Activated CD8-positive, alpha-beta memory T cell treated with anti-CD3 and anti-CD28 coated beads, Interleukin-2, amount 50 U/mL, for 1 hour (primary cell): ENCODE data around the gene TMEM200B.
"Not testable (repeated sequence)": the region's sequence is repeated elsewhere in the genome, so short reads cannot be mapped to it uniquely, and the experiment has no call there.

Experiments
- DNase-seq: peaks from one replicate; pipeline ENCODE4 v3.0.0-alpha.2; 2020; ENCODE audit errors: extremely low read depth

Gene TMEM200B

DNA sequence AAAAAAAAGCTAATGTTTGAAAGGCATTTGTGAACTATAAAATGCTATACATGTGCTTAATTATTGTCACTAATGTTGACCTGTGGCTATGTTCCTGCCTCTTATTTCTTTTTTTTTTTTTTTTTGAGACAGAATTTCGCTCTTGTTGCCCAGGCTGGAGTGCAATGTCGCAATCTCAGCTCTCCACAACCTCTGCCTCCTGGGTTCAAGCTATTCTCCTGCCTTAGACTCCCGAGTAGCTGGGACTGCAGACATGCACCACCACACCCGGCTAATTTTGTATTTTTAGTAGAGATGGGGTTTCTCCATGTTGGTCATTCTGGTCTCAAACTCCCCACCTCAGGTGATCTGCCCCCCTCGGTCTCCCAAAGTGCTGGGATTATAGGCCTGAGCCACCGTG is 15.7 kb downstream of the TMEM200B start:
- DNase-seq = not testable (repeated sequence)

DNA sequence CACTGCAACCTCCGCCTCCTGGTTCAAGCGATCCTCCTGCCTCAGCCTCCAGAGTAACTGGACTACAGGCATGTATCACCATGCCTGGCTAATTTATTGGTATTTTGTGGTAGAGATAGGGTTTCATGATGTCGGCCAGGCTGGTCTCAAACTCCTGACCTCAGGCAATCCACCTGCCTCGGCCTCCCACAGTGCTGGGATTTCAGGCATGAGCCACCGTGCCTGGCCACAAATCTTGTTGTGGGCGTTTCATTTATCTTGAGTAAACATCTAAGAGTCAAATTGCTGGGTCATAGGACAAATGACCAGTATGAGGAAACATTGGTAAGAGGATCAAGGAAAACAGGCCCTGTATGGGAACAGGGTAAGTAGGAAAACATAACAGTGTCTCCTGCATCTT is 17.9 kb downstream of the TMEM200B start:
- DNase-seq = no peak

DNA sequence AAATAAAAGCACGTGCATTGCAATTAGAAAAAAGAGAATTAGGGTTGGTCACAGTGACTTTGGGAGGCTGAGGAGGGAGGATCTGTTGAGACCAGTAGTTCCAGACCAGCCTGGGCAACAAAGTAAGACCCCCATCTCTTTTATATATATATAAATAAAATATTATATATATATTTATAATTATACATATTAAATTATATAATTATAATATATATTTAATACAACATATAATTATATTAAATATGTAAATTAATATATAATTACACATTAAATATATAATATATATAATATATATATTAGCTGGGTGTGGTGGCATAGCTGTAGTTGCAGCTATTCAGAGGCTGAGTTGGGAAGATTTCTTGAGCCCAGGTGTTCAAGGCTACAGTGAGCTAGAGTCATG is 23.2 kb downstream of the TMEM200B start:
- DNase-seq = no peak

DNA sequence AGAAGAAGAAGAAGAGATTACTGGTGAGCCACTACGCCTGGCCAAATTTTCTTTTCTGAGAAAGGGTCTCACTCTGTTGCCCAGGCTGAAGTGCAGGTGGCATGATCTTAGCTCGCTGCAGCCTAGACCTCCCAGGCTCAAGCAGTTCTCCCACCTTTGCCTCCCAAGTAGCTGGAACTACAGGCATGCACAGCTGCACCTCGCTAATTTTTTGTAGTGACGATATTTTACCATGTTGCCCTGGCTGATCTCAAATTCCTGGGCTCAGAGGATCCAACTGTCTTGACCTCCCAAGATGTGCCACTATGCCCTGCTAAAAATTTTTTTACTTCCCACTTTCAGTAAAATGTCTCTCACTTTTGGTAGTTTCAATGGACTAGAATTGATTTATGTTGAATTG is 24.4 kb downstream of the TMEM200B start:
- no peak for DNase-seq

DNA sequence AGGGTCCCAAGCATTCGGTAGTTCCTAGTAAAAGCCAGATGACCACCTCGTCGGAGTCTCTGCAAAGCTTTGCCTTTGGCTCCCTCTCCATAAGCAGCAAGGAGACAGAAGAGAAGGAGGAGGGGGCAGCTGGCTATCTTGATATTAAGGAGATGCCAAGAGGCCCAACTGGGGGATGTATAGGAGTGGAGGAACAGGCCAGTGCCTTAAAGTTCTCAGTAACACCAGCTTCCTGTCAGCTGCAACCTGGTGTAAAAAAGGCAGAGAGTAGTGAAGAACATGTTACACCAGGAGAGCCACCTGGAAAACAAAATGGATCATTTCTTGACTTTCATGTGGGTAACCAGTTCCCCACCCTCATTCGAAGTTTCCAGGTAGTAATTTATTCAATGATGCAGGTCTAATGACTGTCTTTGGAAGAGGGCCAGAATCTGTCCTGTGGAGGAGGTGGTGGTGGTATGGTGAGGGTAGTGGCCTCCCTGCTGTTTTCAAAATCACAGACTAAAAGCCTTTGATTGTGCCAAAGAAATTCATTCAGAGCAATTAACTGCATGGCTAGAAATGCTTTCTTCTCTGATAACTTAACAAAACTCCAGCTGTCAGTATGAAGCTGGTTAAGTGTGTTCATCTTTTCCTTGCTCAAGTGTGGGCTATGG is 27.3 kb downstream of the TMEM200B start:
- no peak for DNase-seq

DNA sequence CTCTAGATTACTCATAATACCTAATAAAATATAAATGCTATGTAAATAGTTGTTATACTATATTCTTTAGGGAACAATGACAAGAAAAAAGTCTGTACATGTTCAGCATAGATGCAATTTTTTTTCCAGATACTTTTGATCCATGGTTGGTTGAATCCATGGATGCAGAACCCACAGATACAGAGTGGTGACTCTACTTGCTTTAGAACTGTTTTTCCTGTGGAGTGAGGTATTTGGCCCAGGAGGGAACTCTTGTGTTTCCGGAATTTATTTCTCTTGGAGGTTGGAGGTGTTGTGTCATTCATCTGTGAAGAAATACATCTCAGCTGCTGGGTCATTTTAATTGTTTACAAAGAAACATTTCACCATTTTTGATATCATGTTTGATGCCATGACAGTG is 28.7 kb downstream of the TMEM200B start:
- DNase-seq = no peak

DNA sequence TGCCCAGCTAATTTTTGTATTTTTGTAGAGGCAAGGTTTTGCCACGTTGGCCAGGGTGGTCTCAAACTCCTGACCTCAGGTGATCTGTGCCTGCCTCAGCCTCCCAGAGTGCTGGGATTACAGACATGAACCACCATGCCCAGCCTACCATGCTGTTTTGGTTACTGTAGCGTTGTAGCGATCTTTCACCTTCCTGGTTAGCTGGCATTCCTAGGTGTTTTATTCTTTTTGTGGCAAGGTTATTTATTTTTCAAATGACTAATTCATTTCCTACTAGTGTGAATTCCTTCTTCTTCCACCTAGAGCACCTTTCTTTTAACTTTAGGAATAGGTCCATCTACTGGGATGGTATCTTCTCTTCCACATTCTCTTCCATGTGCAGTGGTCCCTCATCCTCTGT is 29.3 kb downstream of the TMEM200B start:
- no peak for DNase-seq

DNA sequence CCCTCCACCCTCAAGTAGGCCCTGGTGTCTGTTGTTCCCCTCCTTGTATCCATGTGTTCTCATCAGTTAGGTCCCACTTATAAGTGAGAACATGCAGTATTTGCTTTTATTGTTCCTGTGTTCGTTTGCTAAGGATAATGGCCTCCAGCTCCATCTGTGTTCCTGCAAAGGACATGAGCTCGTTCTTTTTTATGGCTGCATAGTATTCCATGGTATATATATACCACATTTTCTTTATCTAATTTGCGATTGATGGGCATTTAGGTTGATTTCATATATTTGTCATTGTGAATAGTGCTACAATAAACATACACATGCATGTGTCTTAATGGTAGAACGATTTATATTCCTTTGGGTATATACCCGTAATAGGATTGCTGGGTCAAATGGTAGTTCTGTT is 31.0 kb downstream of the TMEM200B start:
- DNase-seq = not testable (repeated sequence)

DNA sequence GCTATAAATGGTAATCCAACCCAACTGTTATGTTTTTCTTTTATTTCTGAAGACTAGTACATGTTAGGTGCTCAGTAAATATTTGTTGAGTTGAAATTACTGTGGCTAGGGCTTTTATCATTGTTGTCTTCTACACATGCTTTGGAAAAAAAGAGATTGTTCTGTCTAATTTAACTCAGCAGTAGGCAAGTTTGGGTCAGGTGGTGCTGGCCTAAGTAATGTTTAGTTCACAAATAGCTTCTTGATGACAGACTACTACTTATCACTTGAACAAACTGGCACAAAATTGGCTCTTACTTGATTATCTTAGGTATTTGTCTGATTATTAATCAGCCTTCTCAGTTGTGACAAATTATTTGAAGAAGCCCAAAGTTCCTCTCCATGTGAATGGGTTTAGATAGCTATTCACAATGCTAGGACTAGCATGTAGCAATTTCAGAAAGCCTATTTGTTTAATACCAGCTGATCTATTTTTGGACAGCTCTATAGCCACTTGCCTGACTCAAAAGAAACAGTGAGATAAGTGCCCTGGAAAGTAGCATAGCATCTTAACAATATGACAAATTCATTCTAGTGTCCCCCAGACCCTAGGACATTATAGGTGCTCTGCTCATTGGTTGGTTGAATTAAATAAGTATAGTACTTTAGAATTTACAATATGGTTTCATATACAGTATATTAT is 32.6 kb downstream of the TMEM200B start:
- DNase-seq = no peak

DNA sequence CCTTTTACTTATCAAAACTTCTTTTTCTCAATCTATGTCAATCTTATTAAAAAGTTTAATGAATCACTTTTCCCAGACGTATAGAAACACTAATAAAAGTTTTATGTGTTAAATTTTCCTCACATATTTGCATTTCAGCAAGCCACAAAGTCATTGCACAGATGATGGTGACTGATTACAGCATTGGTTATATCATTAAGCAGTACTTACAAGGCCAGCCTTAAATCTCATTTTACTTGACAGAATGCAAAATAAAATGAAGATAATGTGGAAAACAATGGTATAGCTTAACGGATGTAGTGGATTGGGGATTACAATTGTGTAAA is 39.5 kb downstream of the TMEM200B start:
- DNase-seq = no peak

DNA sequence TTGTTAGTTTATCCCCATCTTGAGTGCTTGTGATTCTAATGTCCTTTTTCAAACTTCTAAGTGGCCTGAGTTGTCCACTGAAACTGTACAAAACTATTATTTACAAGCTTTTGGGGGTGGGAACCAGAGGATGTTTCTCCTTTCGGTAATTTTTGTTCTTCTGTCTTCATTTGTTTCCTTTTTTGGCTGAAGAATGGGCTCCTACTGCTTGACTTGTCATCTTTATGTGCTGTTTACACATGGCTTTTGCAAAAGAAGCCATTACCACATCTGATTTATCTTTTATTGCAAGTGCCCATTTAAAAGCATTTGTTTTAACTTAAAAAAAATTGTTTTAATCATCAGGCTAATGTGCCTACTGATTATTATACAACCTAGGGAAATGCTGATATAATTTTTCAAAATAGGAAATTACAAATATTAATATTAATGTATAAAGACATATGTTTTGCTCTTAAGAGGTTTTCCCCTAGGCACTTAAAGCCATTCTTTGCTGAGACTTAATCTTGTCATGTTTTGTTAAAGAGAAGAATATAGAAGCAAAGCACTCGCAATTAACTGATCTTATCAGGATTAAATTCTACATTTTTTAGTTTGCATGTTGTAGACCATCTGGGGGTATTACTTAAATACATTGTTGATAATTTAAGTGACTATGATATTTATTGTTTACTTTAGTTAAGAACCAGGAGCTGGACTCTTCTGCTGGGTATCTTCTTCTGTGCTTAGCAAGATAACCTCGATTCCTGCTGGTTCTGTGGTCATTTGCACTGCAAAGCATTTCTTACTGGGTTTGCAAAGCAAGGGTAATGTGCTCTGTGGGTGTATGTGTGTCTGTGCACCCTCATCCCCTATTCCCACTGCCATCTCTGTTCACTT is 40.1 kb downstream of the TMEM200B start:
- no peak for DNase-seq

DNA sequence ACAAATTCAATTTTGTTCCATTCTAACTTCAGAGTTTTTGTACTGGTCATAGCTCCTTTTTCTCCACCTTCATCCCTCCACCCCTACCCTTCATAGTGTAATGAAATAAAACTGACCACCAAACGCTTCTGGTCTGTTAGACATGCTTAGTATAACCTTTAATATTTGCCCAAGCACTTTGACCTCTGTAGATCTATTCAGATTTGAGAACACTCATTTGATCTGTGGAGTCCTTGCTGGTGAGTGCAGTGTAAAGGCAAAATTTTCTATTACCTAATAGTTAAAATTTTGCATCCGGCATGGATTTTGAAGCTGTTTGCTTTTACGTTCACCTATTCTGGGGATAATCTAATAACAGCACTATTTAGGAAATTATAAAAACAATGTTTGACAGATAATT is 41.2 kb downstream of the TMEM200B start:
- no peak for DNase-seq

DNA sequence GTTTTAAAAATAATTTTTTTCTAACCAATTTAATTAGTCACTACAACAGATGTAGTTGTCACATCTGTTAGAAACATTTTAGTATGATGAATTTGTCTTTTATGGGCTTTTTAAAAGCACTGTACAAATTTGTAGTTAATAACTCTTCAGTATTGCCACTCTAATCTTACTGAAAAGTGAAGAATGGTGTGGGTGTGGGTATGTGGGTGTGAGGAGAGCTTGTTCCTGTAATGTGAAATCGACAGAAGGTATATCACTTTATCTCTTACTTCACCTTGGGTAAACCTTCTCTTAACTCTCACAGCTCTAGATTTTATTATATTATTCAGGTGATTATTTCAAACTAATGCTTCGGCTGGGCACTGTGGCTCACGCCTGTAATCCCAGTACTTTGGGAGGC is 42.5 kb downstream of the TMEM200B start:
- no peak for DNase-seq

DNA sequence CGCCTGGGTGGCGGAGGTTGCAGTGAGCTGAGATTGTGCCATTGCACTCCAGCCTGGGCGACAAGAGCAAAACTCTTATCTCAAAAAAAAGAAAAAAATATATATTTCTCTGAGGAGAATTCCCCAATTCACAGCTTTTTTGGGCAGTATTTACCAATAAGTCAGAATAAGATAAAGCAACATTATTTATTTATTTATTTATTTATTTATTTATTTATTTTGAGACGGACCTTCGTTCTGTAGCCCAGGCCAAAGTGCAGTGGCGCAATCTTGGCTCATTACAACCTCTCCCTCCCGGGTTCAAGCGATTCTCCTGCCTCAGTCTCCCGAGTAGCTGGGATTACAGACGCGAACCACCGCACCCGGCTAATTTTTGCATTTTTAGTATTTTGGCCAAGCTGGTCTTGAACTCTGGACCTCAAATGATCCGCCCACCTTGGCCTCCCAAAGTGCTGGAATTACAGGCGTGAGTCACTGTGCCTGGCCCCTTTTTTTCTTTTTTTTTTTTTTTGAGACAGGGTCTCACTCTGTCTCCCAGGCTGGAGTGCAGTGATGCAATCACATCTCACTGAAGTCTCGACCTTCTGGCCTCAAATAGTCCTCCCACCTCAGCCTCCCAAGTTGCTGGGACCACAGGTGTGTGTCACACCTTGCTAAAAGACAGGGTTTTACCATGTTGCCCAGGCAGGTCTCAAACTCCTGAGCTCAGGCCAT is 43.6 kb downstream of the TMEM200B start:
- not testable (repeated sequence) for DNase-seq

DNA sequence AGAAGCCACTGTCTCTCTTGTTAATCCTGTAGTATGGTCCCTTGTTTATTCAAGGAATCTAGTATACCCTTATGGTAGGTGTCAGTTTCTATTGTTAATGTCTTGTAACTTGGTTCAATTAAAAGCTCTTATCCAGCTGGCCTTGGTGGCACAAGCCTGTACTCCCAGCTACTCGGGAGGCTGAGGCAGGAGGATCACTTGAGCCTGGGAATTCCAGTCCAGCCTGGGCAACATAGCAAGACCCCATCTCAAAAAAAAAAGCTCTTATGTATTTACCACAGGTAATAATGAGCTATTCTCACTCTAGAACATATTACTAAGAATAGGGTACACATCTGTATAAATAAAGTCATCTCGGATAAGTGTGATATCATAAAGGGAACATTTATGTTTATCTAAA is 46.5 kb downstream of the TMEM200B start:
- no peak for DNase-seq
